ENCODE measurements around the gene TOLLIP.

Gene TOLLIP

DNA sequence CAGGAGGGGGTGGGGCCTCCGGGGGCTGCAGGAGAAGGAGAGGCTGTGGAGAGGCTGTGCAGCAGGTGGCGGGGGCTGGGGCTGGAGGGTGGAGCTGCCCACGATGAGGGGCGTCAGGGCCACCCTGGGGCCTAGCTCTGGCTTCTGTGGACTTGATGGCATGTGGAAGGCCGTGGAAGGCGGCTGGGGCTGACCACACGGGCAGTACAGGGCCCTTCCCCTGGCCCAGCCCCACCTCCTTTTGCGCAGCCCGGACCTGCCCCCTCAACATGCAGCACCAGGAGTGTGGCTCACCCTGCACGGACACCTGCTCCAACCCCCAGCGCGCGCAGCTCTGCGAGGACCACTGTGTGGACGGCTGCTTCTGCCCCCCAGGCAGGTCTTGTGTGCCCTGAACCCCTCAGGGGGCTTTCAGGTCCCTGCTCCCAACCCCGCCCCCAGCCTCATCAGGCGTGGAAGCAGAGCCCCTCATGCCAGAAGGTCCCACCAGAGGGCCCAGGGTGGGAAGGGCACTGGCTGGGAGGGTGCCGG lies 80.4 kb downstream of the TOLLIP start:
- no peaks in the 10 kb centered on the region for H3K4me1 ChIP-seq (ENCODE audit: insufficient read depth, low read length, severe bottlenecking)

DNA sequence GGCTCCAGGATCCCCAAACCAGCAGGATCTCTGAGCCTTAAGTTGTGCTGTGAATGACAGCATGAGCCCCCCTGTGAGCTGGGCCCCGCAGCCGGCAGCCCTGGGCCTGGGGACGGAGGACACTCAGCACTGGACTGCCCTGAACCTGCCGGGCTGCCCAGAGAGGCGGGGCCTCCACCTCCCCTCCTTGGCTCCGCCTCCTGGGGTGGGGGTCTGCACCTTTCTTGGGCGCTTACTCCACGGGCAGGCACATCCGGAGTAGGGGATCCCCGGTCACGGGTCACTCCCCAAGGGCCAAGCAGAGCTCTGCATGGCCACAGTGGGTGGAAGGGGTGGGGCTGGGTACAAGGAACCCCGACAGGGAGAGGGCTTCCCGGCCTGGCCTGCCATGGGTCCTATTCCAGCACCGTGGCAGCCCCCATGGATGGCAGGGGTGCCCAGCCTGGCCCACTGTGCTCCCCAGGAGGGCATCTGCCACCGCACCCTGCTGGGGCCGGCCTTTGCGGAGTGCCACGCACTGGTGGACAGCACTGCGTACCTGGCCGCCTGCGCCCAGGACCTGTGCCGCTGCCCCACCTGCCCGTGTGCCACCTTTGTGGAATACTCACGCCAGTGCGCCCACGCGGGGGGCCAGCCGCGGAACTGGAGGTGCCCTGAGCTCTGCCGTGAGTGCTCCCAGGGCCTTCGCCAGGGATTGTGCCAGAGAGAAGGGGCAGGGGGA lies 81.2 kb downstream of the TOLLIP start:
- Histone ChIP-seq H3K4me3 (ENCODE audit: low read depth, low read length, poor library complexity, severe bottlenecking) (no peak overlapping the region), H3K27me3 (ENCODE audit: insufficient read depth, low read length) (no peaks in the 10 kb centered on the region), H3K27ac (ENCODE audit: low read depth, low read length, poor library complexity, severe bottlenecking) (no peak overlapping the region), H3K9me2 (ENCODE audit: low read depth, low read length) (no peaks in the 10 kb centered on the region), H3K4me2 (ENCODE audit: low read length) (no peak overlapping the region), H3K79me2 (ENCODE audit: insufficient read depth, low read length) (no peaks in the 10 kb centered on the region), H3K9me3 (ENCODE audit: low read length) (no peaks in the 10 kb centered on the region), H3K9ac (ENCODE audit: low read length) (no peak overlapping the region), H2AFZ (ENCODE audit: low read length) (no peak overlapping the region), H3K4me1 (ENCODE audit: insufficient read depth, low read length, severe bottlenecking) (no peaks in the 10 kb centered on the region), H3K36me3 (ENCODE audit: insufficient read depth, low read length) (no peaks in the 10 kb centered on the region), H3F3A (ENCODE audit: insufficient read depth, low read length) (no peaks in the 10 kb centered on the region), H4K20me1 (ENCODE audit: insufficient read depth, low read length) (no peaks in the 10 kb centered on the region)
- TF ChIP-seq, protein P1, sequence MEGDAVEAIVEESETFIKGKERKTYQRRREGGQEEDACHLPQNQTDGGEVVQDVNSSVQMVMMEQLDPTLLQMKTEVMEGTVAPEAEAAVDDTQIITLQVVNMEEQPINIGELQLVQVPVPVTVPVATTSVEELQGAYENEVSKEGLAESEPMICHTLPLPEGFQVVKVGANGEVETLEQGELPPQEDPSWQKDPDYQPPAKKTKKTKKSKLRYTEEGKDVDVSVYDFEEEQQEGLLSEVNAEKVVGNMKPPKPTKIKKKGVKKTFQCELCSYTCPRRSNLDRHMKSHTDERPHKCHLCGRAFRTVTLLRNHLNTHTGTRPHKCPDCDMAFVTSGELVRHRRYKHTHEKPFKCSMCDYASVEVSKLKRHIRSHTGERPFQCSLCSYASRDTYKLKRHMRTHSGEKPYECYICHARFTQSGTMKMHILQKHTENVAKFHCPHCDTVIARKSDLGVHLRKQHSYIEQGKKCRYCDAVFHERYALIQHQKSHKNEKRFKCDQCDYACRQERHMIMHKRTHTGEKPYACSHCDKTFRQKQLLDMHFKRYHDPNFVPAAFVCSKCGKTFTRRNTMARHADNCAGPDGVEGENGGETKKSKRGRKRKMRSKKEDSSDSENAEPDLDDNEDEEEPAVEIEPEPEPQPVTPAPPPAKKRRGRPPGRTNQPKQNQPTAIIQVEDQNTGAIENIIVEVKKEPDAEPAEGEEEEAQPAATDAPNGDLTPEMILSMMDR (IDR thresholded peaks at IDR 0.05; ENCODE audit: low read length): no peak
- TF ChIP-seq EZH2 (IDR thresholded peaks at IDR 0.05; ENCODE audit: borderline replicate concordance, low read length): no peak

More for the DNA sequence above, 80.4 kb downstream of the TOLLIP start:
- Histone ChIP-seq H3K9me3 (ENCODE audit: low read length) (no peaks in the 10 kb centered on the region), H3K9me2 (ENCODE audit: low read depth, low read length) (no peaks in the 10 kb centered on the region), H3K9ac (ENCODE audit: low read length) (no peak overlapping the region), H2AFZ (ENCODE audit: low read length) (no peak overlapping the region), H3K4me2 (ENCODE audit: low read length) (no peak overlapping the region), H4K20me1 (ENCODE audit: insufficient read depth, low read length) (no peaks in the 10 kb centered on the region), H3K27me3 (ENCODE audit: insufficient read depth, low read length) (no peaks in the 10 kb centered on the region), H3K4me3 (ENCODE audit: low read depth, low read length, poor library complexity, severe bottlenecking) (no peak overlapping the region), H3K79me2 (ENCODE audit: insufficient read depth, low read length) (no peaks in the 10 kb centered on the region), H3K36me3 (ENCODE audit: insufficient read depth, low read length) (no peaks in the 10 kb centered on the region), H3K27ac (ENCODE audit: low read depth, low read length, poor library complexity, severe bottlenecking) (no peak overlapping the region), H3F3A (ENCODE audit: insufficient read depth, low read length) (no peaks in the 10 kb centered on the region)
- no peak for TF ChIP-seq EZH2 (IDR thresholded peaks at IDR 0.05; ENCODE audit: borderline replicate concordance, low read length)
- TF ChIP-seq, protein P1 (IDR thresholded peaks at IDR 0.05; ENCODE audit: low read length): no peak

DNA sequence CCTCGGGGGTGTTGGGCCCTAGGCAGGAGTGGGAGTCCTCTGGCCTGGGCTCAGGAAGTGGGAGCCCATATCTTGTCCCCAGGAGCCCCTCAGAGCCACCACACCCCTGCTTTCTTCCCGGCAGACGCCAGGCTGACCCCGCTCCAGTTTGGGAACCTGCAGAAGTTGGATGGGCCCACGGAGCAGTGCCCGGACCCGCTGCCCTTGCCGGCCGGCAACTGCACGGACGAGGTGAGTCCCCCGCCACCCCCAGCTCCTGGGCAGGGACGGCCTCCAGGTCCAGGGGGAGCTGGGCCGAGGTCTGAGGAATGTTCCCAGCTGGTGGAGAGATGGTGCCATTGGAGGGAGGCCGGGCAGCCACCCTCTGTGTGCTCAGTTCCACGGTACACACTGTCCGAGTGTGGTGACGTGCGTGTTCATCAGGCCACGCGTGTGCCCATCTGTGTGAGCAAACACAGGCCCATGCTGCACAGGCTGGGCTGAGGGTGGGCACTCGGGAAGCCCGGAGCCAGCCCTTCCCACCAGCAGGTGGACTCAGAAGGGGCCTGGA lies 81.8 kb downstream of the TOLLIP start:
- no peak overlapping the region for H3K4me2 ChIP-seq (ENCODE audit: low read length)
- no peaks in the 10 kb centered on the region for H3K4me1 ChIP-seq (ENCODE audit: insufficient read depth, low read length, severe bottlenecking)
- H4K20me1 ChIP-seq (ENCODE audit: insufficient read depth, low read length): no peaks in the 10 kb centered on the region
- no peaks in the 10 kb centered on the region for H3K27me3 ChIP-seq (ENCODE audit: insufficient read depth, low read length)
- no peak overlapping the region for H3K27ac ChIP-seq (ENCODE audit: low read depth, low read length, poor library complexity, severe bottlenecking)
- H3K36me3 ChIP-seq (ENCODE audit: insufficient read depth, low read length): no peaks in the 10 kb centered on the region
- H3K9ac ChIP-seq (ENCODE audit: low read length): no peak overlapping the region
- TF ChIP-seq, protein P1 (IDR thresholded peaks at IDR 0.05; ENCODE audit: low read length): no peak
- TF ChIP-seq EZH2 (IDR thresholded peaks at IDR 0.05; ENCODE audit: borderline replicate concordance, low read length): no peak
- H2AFZ ChIP-seq (ENCODE audit: low read length): no peak overlapping the region
- no peaks in the 10 kb centered on the region for H3K9me3 ChIP-seq (ENCODE audit: low read length)
- no peaks in the 10 kb centered on the region for H3F3A ChIP-seq (ENCODE audit: insufficient read depth, low read length)
- H3K4me3 ChIP-seq (ENCODE audit: low read depth, low read length, poor library complexity, severe bottlenecking): no peak overlapping the region
- H3K9me2 ChIP-seq (ENCODE audit: low read depth, low read length): no peaks in the 10 kb centered on the region
- no peaks in the 10 kb centered on the region for H3K79me2 ChIP-seq (ENCODE audit: insufficient read depth, low read length)

All from OCI-LY1 (cell line).